NT2/D1 (cell line): ENCODE results near the gene M1AP.

Experiments used
- SUZ12 ChIP-seq: IDR thresholded peaks from 2 replicates; pipeline ENCODE4 v1.6.1; 2011; ENCODE audit not compliant: insufficient read length, insufficient read depth; ENCODE audit errors: extremely low read depth
- YY1 ChIP-seq: IDR thresholded peaks from 2 replicates; pipeline ENCODE4 v1.6.1; 2011; ENCODE audit not compliant: insufficient read length, insufficient read depth
- ZNF274 ChIP-seq: IDR thresholded peaks from 2 replicates; pipeline ENCODE4 v1.6.1; 2011; ENCODE audit warnings: mild to moderate bottlenecking, low read depth, low read length

GRCh38 chr2:74550231-74550630 is 97.9 kb downstream of the M1AP start:
- TF ChIP-seq YY1 (no peak), ZNF274 (no peak), SUZ12 (no peak)
